Skeletal muscle tissue (tissue), 4 donors: ENCODE measurements around the gene SDHA. TPM values are rescaled to one million over a fixed set of nuclear protein-coding genes. Genes with fewer than 3 reads are reported as not detected.
A peak's percentile ranks its signal among the peaks of the same experiment; 100 is the strongest.

Experiments used
- H3K27ac ChIP-seq: one replicate; pipeline ENCODE4 v1.7.0; 2013; ENCODE audit warnings: mild to moderate bottlenecking, low read depth, low read length, inconsistent platforms
- H3K27me3 ChIP-seq, 3 donors: one replicate each; pipeline ENCODE4 v1.7.0; 2013; ENCODE audit warnings: low read length in 3 of 3; ENCODE audit not compliant: control insufficient read depth in 3 of 3, insufficient read depth in 3 of 3
- H3K36me3 ChIP-seq, 3 donors: one replicate each; pipeline ENCODE4 v1.7.0; 2013; ENCODE audit warnings: low read length in 3 of 3; ENCODE audit not compliant: control insufficient read depth in 3 of 3, insufficient read depth in 3 of 3
- H3K4me1 ChIP-seq, 3 donors: one replicate each; pipeline ENCODE4 v1.7.0; 2013; ENCODE audit warnings: low read length in 3 of 3, mild to moderate bottlenecking in 3 of 3; ENCODE audit not compliant: control insufficient read depth in 3 of 3, insufficient read depth in 3 of 3
- H3K4me3 ChIP-seq, 3 donors: one replicate each; pipeline ENCODE4 v1.7.0; 2013; ENCODE audit warnings: low read length in 3 of 3
- H3K9ac ChIP-seq, 3 donors: one replicate each; pipeline ENCODE4 v1.7.0; 2013; ENCODE audit warnings: low read length in 3 of 3, mild to moderate bottlenecking in 3 of 3, moderate library complexity in 2 of 3, low read depth in 1 of 3
- H3K9me3 ChIP-seq, 3 donors: one replicate each; pipeline ENCODE4 v1.7.0; 2013; ENCODE audit warnings: low read length in 3 of 3; ENCODE audit not compliant: control insufficient read depth in 3 of 3
- total RNA-seq: library from RNA; depleted of rRNA; stranded (reverse); fragments of >200 nt; gene quantifications from one replicate; pipeline ENCODE4 v1.2.3, GENCODE V29; 2014
- donor health status: Osteomylitis.

The SDHA gene
- total RNA-seq, 1 donor from 2014 or later: 98.6 TPM

DNA sequence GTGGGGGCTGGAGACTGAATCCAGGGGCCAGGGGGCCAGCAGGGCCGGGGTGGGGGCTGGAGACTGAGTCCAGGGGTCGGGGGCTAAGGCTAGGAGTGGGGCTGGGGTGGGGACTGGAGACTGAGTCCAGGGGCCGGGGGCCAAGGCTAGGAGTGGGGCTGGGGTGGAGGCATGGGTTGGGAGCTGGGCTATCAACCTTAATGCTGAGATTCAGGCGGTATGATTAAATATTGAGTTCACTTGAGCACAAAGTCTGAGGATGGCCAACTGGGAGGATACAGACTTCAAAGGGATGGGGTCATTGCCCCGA is 43.9 kb upstream of the SDHA start:
- no peak overlapping the region for H3K4me3 ChIP-seq
- no peaks in the 10 kb centered on the region for H3K36me3 ChIP-seq

DNA sequence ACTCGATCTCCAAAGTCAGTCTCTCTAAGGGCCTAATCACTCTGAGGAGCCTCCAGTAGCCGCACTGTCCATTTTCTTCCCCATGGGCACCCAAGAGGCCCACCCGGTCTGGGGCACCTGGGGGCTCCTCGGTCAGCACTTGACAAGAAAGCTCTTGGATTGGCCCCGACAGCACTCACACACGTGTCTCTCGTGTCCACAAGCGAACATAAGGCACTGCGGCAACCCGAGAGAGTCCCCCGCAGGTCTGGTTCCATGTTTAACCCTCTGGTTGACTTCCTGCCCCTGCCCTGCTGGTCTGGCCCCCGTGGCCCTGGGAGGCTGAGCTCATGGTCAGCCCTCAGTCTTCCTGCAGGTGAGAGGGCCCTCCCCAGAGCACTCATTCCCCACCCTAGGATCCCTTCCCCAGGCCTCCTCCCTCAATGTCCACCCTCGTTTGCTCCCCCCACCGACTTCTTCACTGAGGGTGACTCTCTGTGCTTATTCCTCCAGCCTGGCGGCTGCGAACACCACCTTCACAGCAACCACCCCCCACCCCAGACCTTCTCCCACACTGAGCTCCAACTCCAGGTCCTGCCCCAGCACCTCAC is 43.1 kb upstream of the SDHA start:
- Histone ChIP-seq H3K27ac (no peak overlapping the region), H3K9me3 (no peaks in the 10 kb centered on the region), H3K36me3 (no peaks in the 10 kb centered on the region), H3K9ac (no peak overlapping the region), H3K4me3 (no peak overlapping the region), H3K27me3 (peaks cover 8 to 13% (median 8%) of the 10 kb centered on the region in 3 donors), H3K4me1 (no peaks in the 10 kb centered on the region)

More for the DNA sequence above, 43.9 kb upstream of the SDHA start:
- H3K9me3 ChIP-seq: no peaks in the 10 kb centered on the region
- H3K27ac ChIP-seq: no peak overlapping the region
- no peak overlapping the region for H3K9ac ChIP-seq
- peaks cover 8 to 13% (median 8%) of the 10 kb centered on the region in 3 donors for H3K27me3 ChIP-seq
- peaks cover 0 to 4% (median 3%) of the 10 kb centered on the region in 3 donors for H3K4me1 ChIP-seq

DNA sequence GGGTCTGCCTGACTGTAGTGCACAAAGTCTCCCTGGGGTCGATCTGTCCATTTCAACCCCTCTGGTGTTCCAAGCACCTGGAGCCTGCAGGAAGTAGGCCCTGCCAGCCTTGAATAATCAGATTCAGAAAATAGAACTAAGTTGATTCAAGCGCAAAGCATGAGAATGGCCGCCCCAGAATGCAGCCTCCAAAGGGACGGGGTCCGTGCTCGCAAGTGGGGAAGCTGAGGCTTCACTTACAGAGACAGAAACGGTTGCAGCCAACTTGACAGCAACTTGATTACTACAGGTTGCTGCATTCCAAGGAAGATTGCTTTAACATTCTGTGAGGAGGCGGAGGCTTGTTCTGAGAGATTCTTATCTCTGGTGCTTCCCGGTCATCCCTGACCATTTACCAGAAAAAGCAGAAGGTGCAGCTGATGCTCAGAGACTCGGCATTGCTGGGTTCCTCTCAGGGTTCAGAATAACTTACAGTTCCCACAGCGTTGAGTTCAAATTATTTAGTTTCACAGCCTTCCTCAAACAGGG is 41.8 kb upstream of the SDHA start:
- H3K4me3 ChIP-seq: no peak overlapping the region
- H3K9me3 ChIP-seq: no peaks in the 10 kb centered on the region
- H3K27me3 ChIP-seq: peaks cover 7 to 13% (median 8%) of the 10 kb centered on the region in 3 donors
- peaks cover 6 to 8% (median 8%) of the 10 kb centered on the region in 3 donors for H3K4me1 ChIP-seq
- no peak overlapping the region for H3K9ac ChIP-seq
- H3K27ac ChIP-seq: no peak overlapping the region
- no peaks in the 10 kb centered on the region for H3K36me3 ChIP-seq

DNA sequence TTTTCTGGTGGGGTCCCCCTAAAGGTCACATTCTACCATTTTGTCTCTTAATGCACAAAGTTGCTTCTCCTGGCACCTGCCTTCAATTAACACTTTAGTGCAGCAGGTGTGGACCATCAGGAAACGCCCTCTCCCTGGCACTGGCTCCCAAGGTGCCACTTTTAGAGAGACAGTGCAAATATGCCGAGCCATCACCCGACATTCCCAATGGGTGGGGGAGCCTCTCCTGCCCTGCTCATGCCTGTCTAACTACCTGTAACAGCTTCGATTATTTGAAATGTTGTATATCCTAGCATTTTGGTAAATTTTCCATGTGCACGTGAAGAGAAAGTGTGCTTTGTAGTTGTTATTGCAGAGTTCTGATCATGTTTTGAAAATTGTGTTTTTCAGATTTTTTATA is 40.0 kb upstream of the SDHA start:
- Histone ChIP-seq H3K9ac (no peak overlapping the region), H3K27ac (no peak overlapping the region), H3K27me3 (peaks cover 6 to 8% (median 6%) of the 10 kb centered on the region in 3 donors), H3K36me3 (no peaks in the 10 kb centered on the region), H3K4me1 (peaks cover 6 to 8% (median 8%) of the 10 kb centered on the region in 3 donors), H3K9me3 (no peaks in the 10 kb centered on the region), H3K4me3 (no peak overlapping the region)

DNA sequence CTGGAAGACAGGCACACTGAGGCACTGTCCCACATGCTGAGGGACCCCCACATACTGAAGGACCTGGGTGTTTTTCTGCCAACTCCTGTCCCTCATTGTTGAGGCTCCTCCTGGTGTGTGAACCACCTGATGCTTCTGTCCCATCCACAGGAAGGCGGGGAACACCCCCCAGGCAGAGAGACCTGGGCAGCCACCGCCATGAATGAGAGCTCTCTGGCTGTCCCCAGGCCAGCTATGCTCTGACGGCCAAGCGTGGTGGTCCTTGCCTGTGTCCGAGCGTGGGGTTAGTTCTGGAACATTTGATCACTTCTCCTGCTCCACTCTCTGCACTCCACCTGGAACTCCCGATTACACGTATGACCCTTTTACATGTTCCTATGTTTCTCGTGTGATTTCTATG is 38.7 kb upstream of the SDHA start:
- Histone ChIP-seq H3K4me3 (no peak overlapping the region), H3K36me3 (no peaks in the 10 kb centered on the region), H3K27me3 (peaks cover 0 to 6% (median 0%) of the 10 kb centered on the region in 3 donors), H3K27ac (no peak overlapping the region), H3K9me3 (no peaks in the 10 kb centered on the region), H3K4me1 (peaks cover 6 to 8% (median 8%) of the 10 kb centered on the region in 3 donors), H3K9ac (no peak overlapping the region)

DNA sequence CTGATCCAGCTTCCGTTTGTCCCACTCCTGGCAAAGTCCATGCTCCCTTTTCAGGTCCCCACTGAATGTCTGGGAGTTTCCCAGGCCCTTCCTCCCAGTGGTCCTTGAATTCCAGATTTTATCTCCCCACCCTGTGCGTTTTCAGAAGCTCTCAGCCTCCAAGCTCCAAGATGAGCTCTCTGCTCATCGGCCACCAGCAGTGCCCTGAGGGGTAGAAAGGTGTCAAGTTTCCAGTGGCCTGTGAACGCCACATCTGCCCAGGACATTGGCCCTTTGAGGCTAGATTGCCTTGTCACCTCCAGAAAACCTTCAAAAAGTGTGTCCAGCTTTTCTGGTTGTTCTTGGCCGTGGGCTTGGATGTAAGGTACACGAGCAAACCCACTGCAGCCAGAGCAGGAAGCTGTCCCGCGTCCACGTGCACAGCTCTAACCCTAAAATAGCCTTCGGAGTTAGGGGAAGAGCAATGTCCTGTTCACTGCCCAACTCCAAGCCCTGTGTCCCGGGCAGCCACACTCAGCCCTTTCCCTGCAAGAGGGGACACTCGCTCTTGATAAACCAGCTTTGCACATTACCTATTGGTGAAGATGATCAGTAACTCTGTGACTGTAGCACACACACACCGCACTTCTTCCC is 37.7 kb upstream of the SDHA start:
- Histone ChIP-seq H3K9me3 (no peaks in the 10 kb centered on the region), H3K4me1 (peaks cover 6 to 8% (median 8%) of the 10 kb centered on the region in 3 donors), H3K36me3 (no peaks in the 10 kb centered on the region), H3K27me3 (peaks cover 0 to 6% (median 0%) of the 10 kb centered on the region in 3 donors), H3K9ac (peak overlapping the region in 2 of 3 donors; percentile 12 to 33), H3K4me3 (peak overlapping the region in 2 of 3 donors; percentile 19 to 29), H3K27ac (no peak overlapping the region)

DNA sequence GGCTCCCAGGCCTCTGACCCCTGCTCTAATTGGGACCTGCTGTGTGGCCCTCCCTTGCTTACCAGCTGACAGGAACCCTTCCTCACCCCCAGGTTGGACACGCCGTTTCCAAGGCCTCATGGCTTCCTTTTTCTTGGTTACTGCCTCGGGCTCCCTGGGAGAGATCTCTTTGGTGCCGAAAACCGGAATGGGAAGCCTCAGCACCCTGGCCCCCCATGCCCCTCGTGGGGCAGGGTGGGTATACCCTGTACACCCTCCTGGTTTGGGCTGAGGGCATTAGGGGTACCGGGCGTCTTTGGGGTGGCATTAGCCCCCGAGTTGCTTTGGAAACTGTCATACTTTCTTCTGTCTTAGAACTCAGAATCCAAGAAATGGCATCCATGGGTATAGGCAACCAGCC is 37.0 kb upstream of the SDHA start:
- H3K9me3 ChIP-seq: no peaks in the 10 kb centered on the region
- no peak overlapping the region for H3K4me3 ChIP-seq
- no peak overlapping the region for H3K27ac ChIP-seq
- no peaks in the 10 kb centered on the region for H3K36me3 ChIP-seq
- H3K27me3 ChIP-seq: peaks cover 0 to 6% (median 0%) of the 10 kb centered on the region in 3 donors
- peaks cover 6 to 8% (median 8%) of the 10 kb centered on the region in 3 donors for H3K4me1 ChIP-seq
- no peak overlapping the region for H3K9ac ChIP-seq

DNA sequence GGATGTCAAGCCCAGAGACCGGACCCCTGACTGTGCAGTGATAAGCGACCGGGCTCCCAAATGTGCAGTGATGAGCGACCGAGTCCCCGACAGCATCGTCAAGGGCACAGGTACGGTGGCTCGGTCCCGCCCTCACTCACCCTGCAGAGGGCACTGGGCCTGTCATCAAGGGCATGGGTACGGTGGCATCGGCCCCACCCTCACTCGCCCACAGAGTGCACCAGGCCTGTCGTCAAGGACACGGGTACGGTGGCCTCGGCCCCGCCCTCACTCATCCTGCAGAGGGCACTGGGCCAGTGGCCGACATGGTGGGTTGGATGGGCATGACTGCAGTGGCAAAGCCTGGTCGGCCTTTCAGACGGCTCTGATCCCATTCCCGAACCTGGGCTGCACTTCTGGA is 36.6 kb upstream of the SDHA start:
- Histone ChIP-seq H3K27me3 (peaks cover 0 to 6% (median 0%) of the 10 kb centered on the region in 3 donors), H3K9me3 (no peaks in the 10 kb centered on the region), H3K9ac (no peak overlapping the region), H3K4me3 (no peak overlapping the region), H3K27ac (no peak overlapping the region), H3K4me1 (peaks cover 6 to 8% (median 8%) of the 10 kb centered on the region in 3 donors), H3K36me3 (no peaks in the 10 kb centered on the region)

DNA sequence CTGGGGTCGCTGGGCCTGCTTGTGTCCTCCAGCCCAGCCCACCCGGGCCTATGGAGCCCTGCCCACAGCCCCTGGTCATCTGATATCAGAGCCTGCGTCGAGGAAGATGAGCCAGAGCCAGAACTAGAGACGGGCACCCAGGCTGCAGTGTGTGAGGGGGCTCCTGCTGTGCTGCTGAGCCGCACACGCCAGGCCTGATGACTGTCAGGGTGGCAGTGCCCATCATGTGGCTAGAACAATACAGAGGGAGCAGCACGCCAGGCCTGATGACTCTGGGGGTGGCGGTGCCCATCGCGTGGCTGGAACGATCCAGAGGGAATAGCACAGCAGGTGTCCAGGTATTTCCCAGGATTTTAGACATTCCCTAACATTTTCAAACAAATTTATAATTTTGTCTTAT is 36.0 kb upstream of the SDHA start:
- no peak overlapping the region for H3K4me3 ChIP-seq
- peaks cover 0 to 7% (median 0%) of the 10 kb centered on the region in 3 donors for H3K27me3 ChIP-seq
- no peaks in the 10 kb centered on the region for H3K36me3 ChIP-seq
- peaks cover 6 to 8% (median 8%) of the 10 kb centered on the region in 3 donors for H3K4me1 ChIP-seq
- no peak overlapping the region for H3K27ac ChIP-seq
- H3K9ac ChIP-seq: no peak overlapping the region
- H3K9me3 ChIP-seq: no peaks in the 10 kb centered on the region

DNA sequence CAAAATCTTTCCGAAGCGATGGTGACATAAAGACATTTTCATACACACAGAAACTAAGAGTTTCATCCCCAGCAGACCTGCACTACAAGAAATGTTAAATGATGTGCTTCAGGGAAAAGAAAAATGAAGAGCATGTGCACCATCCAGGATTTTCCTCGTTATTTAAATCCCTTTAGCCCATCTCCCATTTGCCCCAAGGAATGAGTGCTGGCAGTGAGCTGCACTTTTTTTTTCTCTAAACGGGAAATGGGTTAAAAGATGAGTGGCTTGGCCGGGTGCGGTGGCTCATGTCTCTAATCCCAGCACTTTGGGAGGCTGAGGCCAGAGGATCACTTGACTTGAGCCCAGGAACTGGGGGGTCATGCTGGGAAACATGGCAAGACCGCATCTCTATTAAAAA is 33.6 kb upstream of the SDHA start:
- Histone ChIP-seq H3K9me3 (no peaks in the 10 kb centered on the region), H3K36me3 (no peaks in the 10 kb centered on the region), H3K9ac (no peak overlapping the region), H3K4me1 (peaks cover 28% of the 10 kb centered on the region in 3 donors), H3K27me3 (peaks cover 0 to 10% (median 0%) of the 10 kb centered on the region in 3 donors), H3K4me3 (no peak overlapping the region), H3K27ac (no peak overlapping the region)
